Measurements from ENCODE around the gene RBPJ. TPM values are rescaled to one million over a fixed set of nuclear protein-coding genes. Genes with fewer than 3 reads are reported as not detected.

The RBPJ gene
- total RNA-seq, result 128 TPM

DNA sequence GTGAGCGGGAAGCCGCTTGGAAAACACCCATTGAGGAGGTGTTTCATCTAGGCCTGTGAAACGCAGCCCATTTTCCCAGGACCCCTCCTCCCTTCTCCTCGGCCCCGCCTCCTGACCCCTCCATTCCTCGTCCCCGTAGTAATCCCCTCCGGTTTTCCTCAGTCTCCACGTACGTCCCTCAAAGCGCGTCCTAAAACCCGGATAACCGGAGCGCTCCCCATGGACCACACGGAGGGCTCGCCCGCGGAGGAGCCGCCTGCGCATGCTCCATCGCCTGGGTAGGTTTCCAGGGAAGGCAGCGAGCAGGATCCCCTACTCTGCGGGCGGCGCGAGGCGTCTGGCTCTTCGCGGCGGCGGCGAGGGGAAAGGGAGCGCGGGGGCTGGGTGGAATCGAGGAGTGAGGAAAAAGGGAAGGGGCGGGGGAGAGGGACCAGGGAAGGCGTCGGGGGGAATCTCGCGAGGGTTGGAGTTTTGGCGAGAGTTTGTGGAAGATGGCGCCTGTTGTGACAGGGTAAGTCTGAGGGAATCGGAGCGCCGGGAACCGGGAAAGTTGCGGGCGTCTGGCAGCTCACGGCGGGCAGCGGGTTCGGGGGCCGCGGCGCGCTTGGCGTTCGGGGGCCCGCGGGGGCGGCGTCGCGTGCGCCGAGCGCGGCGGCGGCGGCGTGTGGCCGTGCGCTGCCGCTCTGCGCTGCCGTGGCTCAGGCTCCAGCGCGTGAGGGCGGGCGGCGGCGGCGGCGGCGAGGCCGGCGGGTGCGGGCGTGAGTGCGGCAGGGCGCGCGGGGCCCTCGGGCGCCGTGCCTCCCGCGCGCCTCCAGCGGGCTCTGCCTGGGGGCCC is at the start of gene RBPJ:
RBPJ (plus strand) TSS at position 477 of the 835 bp plus-strand sequence; CDS start at position 492, 15 bp downstream.

Other genes with a start within 250 kb of the RBPJ start
- 0.31 TPM for gene CCKAR, start 169.5 kb downstream of the RBPJ start, total RNA-seq

Measured in parietal lobe (tissue), 1 donor.